GM19025 (cell line): ENCODE measurements around the gene MRPS2.

Source experiments
- ATAC-seq: cut with Tn5 transposase; IDR thresholded peaks from one replicate; pipeline ENCODE4 v1.9.1; 2021; ENCODE audit warnings: mild to moderate bottlenecking, low read depth, moderate library complexity; ENCODE audit not compliant: unreplicated experiment

MRPS2 gene

GRCh38 chr9:135498381-135499126, 1.9 kb upstream of the MRPS2 start:
- ATAC-seq = no peak

GRCh38 chr9:135499326-135500070, 984 bp upstream of the MRPS2 start:
- no peak for ATAC-seq

GRCh38 chr9:135500071-135500524, 384 bp upstream of the MRPS2 start:
- ATAC-seq = no peak

- ATAC-seq = no peak
Observed at GRCh38 chr9:135501261-135502167, 1.0 kb downstream of the MRPS2 start.

GRCh38 chr9:135502168-135502872, 1.8 kb downstream of the MRPS2 start:
- no peak for ATAC-seq

- no peak for ATAC-seq
Observed at GRCh38 chr9:135502873-135503321, 2.4 kb downstream of the MRPS2 start.

- ATAC-seq = no peak
Observed at GRCh38 chr9:135503371-135504261, 3.1 kb downstream of the MRPS2 start.

GRCh38 chr9:135504262-135505243, 4.1 kb downstream of the MRPS2 start:
- no peak for ATAC-seq

GRCh38 chr9:135505406-135506187, 5.1 kb downstream of the MRPS2 start:
- no peak for ATAC-seq

- ATAC-seq = no peak
Observed at GRCh38 chr9:135506327-135507103, 6.0 kb downstream of the MRPS2 start.

GRCh38 chr9:135507104-135508035, 6.9 kb downstream of the MRPS2 start:
- ATAC-seq = no peak

GRCh38 chr9:135508211-135508820, 7.8 kb downstream of the MRPS2 start:
- ATAC-seq = no peak

- no peak for ATAC-seq
Observed at GRCh38 chr9:135509458-135509857, 9.0 kb downstream of the MRPS2 start.

- no peak for ATAC-seq
Observed at GRCh38 chr9:135512241-135512603, 11.7 kb downstream of the MRPS2 start.

GRCh38 chr9:135512904-135513303, 12.4 kb downstream of the MRPS2 start:
- ATAC-seq = no peak
